Omental fat pad (tissue), 4 donors: ENCODE results near the gene P2RY2. TPM values are rescaled to one million over a fixed set of nuclear protein-coding genes. Genes with fewer than 3 reads are reported as not detected.

Experiments used
- ATAC-seq: fragments of 150-250 bp; one replicate; pipeline ENCODE4 v1.9.1; 2016; ENCODE audit warnings: mild to moderate bottlenecking, moderate library complexity; ENCODE audit not compliant: low FRiP score
- DNase-seq: peaks from one replicate; pipeline ENCODE4 v3.0.0-alpha.2; 2019; ENCODE audit warnings: low spot score
- CTCF ChIP-seq, 3 donors: fragments of 450-650 bp; IDR thresholded peaks; one replicate each; pipeline ENCODE4 v1.5.1; 2016 to 2017; ENCODE audit warnings: antibody characterized with exemption in 3 of 3, mild to moderate bottlenecking in 3 of 3, moderate library complexity in 2 of 3
- total RNA-seq, 4 donors: library from RNA; depleted of rRNA; stranded (reverse); fragments of >200 nt; gene quantifications; one replicate each; pipeline ENCODE4 v1.1.0, GENCODE V29; 2016

The P2RY2 gene
- total RNA-seq, 4 donors from 2014 or later, result 0.47 to 1.1 (median 0.64) TPM

GRCh38 chr11:73243093-73243485, 25.0 kb downstream of the P2RY2 start:
- no peak for DNase-seq
- no peak for ATAC-seq
- TF ChIP-seq CTCF (IDR thresholded peaks at IDR 0.05), result no peak

- no peak for TF ChIP-seq CTCF (IDR thresholded peaks at IDR 0.05)
- DNase-seq (no peak), ATAC-seq (no peak)
Observed at GRCh38 chr11:73244589-73245240, 26.6 kb downstream of the P2RY2 start.

- DNase-seq (no peak), ATAC-seq (no peak)
- TF ChIP-seq CTCF (IDR thresholded peaks at IDR 0.05), result no peak
Observed at GRCh38 chr11:73245461-73245860, 27.4 kb downstream of the P2RY2 start.

GRCh38 chr11:73246303-73246702, 28.2 kb downstream of the P2RY2 start:
- DNase-seq (no peak), ATAC-seq (no peak)
- no peak for TF ChIP-seq CTCF (IDR thresholded peaks at IDR 0.05)

- no peak for DNase-seq
Observed at GRCh38 chr11:73248526-73249185, 30.6 kb downstream of the P2RY2 start.

GRCh38 chr11:73249304-73249703, 31.2 kb downstream of the P2RY2 start:
- TF ChIP-seq CTCF (IDR thresholded peaks at IDR 0.05), result no peak
- ATAC-seq (no peak), DNase-seq (no peak)

More at GRCh38 chr11:73248526-73249185, 30.6 kb downstream of the P2RY2 start:
- no peak for ATAC-seq
- TF ChIP-seq CTCF (IDR thresholded peaks at IDR 0.05), result no peak
